Measurements from ENCODE around the gene ACOT6.

ACOT6 gene

GRCh38 chr14:73623504-73624054 is 11.3 kb downstream of the ACOT6 start:
- no peak for DNase-seq (ENCODE audit: low spot score)
- no peak for TF ChIP-seq CTCF (IDR thresholded peaks at IDR 0.05; ENCODE audit: extremely low read depth, insufficient read depth, missing control alignments)
- in situ Hi-C loops (cut with MboI; ENCODE audit: low pct_unique_long_range_greater_than_20kb, low sequenced_read_pairs, unreplicated experiment), result no loop called here

- no peak for DNase-seq (ENCODE audit: low spot score)
- TF ChIP-seq CTCF (IDR thresholded peaks at IDR 0.05; ENCODE audit: extremely low read depth, insufficient read depth, missing control alignments), result no peak
- in situ Hi-C loops (cut with MboI; ENCODE audit: low pct_unique_long_range_greater_than_20kb, low sequenced_read_pairs, unreplicated experiment), result no loop called here
Measured at GRCh38 chr14:73625706-73626105, 13.4 kb downstream of the ACOT6 start.

- in situ Hi-C loops (cut with MboI; ENCODE audit: low pct_unique_long_range_greater_than_20kb, low sequenced_read_pairs, unreplicated experiment), result no loop called here
- DNase-seq (ENCODE audit: low spot score), result no peak
- TF ChIP-seq CTCF (IDR thresholded peaks at IDR 0.05; ENCODE audit: extremely low read depth, insufficient read depth, missing control alignments), result no peak
Measured at GRCh38 chr14:73627151-73627558, 14.8 kb downstream of the ACOT6 start.

- in situ Hi-C loops (cut with MboI; ENCODE audit: low pct_unique_long_range_greater_than_20kb, low sequenced_read_pairs, unreplicated experiment), result loop anchor here (5.0 kb wide), 1 partner anchor 123 kb away; no protein-coding TSS in a partner anchor
- DNase-seq (ENCODE audit: low spot score), result no peak
- TF ChIP-seq CTCF (IDR thresholded peaks at IDR 0.05; ENCODE audit: extremely low read depth, insufficient read depth, missing control alignments), result no peak
Measured at GRCh38 chr14:73630009-73630780, 17.9 kb downstream of the ACOT6 start.

GRCh38 chr14:73633116-73634010 is 21.0 kb downstream of the ACOT6 start:
- peak; percentile 80 for DNase-seq (ENCODE audit: low spot score)
- peak; percentile 88 for TF ChIP-seq CTCF (IDR thresholded peaks at IDR 0.05; ENCODE audit: extremely low read depth, insufficient read depth, missing control alignments)
- in situ Hi-C loops (cut with MboI; ENCODE audit: low pct_unique_long_range_greater_than_20kb, low sequenced_read_pairs, unreplicated experiment), result loop anchor here (5.0 kb wide), 1 partner anchor 126 kb away; no protein-coding TSS in a partner anchor

All from GM13977 (cell line).